ENCODE results near the gene POR.
A peak's percentile ranks its signal among the peaks of the same experiment; 100 is the strongest.

Gene POR

GRCh38 chr7:75957021-75957736, 42.2 kb downstream of the POR start:
- no peak overlapping the region for H3K4me3 ChIP-seq (ENCODE audit: low read length)
- no peak for TF ChIP-seq CTCF (conservative IDR thresholded peaks at IDR 0.05; ENCODE audit: low read depth, low read length)
- no peak for DNase-seq (ENCODE audit: low read depth)

DNA sequence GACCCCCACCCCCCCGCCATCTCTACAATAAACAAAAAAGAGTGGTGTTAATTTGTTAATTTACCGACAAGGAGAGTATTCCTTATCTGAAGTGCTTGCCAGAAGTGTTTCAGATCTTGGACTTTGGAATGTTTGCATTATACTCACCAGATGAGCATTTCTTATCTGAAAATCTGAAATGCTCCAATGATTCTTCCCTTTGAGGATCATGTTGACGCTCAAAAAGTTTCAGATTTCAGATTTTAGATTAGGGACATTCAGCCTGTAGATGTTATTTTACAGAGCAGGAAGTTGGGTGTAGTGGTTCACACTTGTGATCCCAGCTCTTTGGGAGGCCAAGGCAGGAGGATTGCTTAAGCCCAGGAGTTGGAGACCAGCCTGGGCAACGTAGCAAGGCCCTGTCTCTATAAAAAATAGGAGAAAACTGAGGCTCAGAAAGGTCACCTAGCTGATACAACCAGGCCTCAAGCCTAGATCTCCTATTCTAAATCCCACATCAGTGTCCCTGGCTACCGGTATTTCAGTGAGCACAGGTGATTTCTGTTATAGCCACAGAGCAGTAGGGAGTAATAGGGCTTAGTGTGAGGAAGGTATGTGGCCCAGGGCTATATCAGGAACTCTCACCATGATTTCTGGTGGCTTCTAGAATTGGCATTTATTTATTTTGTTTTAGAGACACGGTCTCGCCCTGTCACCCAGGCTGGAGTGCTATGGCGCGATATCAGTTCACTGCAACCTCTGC, 44.0 kb downstream of the POR start:
- no peak overlapping the region for H3K4me3 ChIP-seq (ENCODE audit: low read length)
- no peak for DNase-seq (ENCODE audit: low read depth)
- no peak for TF ChIP-seq CTCF (conservative IDR thresholded peaks at IDR 0.05; ENCODE audit: low read depth, low read length)

DNA sequence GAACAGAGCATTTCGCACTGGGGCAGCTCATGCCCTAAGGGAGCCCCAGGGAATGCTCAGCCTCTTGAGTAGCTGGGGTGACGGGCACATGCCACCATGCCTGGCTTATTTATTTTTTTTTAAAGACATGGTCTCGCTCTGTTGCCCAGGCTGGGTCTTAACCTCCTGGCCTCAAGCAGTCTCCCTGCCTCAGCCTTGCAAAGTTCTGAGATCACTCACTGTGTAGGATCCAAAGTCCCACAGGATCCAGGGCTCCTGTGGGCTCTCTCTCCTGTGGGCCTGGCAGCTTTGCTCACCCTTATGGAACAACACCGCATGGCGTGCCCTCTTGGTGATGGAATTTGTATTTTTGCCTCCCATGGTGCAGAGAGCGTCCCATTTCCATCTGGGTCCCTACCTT, 45.4 kb downstream of the POR start:
- no peak overlapping the region for H3K4me3 ChIP-seq (ENCODE audit: low read length)
- no peak for DNase-seq (ENCODE audit: low read depth)
- no peak for TF ChIP-seq CTCF (conservative IDR thresholded peaks at IDR 0.05; ENCODE audit: low read depth, low read length)

GRCh38 chr7:75961218-75961617, 46.3 kb downstream of the POR start:
- TF ChIP-seq CTCF (conservative IDR thresholded peaks at IDR 0.05; ENCODE audit: low read depth, low read length), result peak; percentile 43
- DNase-seq (ENCODE audit: low read depth), result no peak
- no peak overlapping the region for H3K4me3 ChIP-seq (ENCODE audit: low read length)

DNA sequence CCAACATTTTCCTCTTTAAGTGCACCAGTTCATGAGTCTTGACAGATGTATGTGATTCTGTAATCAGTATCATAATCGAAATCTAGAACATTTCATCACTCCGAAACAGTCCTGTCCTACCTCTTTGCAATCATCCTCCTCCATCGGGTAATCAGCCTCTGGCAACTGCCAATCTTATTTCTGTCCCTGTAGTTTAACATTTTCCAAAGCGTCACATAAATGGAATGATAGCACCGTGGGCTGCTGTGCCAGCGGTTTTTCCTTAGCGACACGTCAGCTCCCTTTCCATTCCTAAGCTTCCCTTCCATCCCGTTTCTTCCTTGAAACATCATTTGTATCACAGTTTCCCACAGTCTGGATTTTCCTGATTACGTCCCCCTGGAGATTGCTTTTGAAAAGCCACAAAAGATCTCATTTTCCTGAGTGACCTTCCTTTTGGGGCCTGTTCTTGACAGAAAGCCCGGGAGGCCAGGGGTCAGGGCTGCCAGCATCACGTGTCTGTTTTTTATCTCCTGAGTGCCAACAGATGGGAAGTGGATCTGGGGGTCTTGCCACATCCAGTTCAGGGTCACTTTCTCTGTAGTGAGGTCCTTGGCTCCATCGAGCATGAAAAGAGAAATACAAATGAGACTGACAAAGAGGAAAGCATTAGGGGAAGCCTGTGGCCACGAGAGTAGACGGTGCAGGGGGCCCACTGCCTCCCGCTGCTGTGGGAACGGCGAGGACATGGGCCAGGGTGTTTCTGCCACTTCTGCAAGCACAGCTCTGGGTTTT, 47.8 kb downstream of the POR start:
- TF ChIP-seq CTCF (conservative IDR thresholded peaks at IDR 0.05; ENCODE audit: low read depth, low read length), result no peak
- no peak overlapping the region for H3K4me3 ChIP-seq (ENCODE audit: low read length)
- DNase-seq (ENCODE audit: low read depth), result no peak

- TF ChIP-seq CTCF (conservative IDR thresholded peaks at IDR 0.05; ENCODE audit: low read depth, low read length), result no peak
- H3K4me3 ChIP-seq (ENCODE audit: low read length), result no peak overlapping the region
- no peak for DNase-seq (ENCODE audit: low read depth)
Observed at GRCh38 chr7:75963381-75963995, 48.5 kb downstream of the POR start.

Data from retinal pigment epithelial cell (primary cell).